ENCODE results near the gene AREG. TPM values are rescaled to one million over a fixed set of nuclear protein-coding genes. Genes with fewer than 3 reads are reported as not detected.

Gene AREG
- total and polyA plus RNA-seq, 9 of the 15 experiments (the other 6 are each of a cell fraction or from before 2014, with no cell fraction given): 1.4 to 7.7 (median 5.4) TPM

DNA sequence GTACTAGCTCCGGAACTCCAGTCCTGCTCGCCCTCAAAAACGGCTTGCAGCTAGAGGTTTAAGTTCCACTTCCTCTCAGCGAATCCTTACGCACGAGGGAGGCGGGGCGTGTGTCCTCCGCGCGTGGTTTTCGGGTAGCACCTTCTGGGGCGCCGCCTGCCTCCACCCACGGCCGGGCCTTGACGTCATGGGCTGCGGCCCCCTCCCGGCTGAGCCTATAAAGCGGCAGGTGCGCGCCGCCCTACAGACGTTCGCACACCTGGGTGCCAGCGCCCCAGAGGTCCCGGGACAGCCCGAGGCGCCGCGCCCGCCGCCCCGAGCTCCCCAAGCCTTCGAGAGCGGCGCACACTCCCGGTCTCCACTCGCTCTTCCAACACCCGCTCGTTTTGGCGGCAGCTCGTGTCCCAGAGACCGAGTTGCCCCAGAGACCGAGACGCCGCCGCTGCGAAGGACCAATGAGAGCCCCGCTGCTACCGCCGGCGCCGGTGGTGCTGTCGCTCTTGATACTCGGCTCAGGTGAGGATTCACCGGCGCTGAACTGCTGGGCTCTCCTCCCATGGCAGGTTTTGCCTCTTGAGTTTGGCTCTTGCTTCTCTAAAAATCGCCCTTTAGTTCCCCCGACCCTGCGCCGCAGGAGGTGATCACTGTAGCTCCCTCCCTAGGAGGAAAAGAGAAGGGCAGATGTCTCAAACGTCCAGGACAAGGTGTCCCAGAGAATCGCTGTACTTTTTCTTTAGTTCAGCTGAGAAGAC lies at the start of gene AREG (continued):
- TF ChIP-seq HNRNPK (IDR thresholded peaks at IDR 0.05; ENCODE audit: low read depth, low read length, poor library complexity, severe bottlenecking) (no peak), TCF3 (CRISPR knock-in tag; IDR thresholded peaks at IDR 0.05) (0 out of 2 replicates have a peak, but pooled peaks have one; percentile 10), ZNF780A (CRISPR knock-in tag; IDR thresholded peaks at IDR 0.05) (no peak), POLR3G (IDR thresholded peaks at IDR 0.05; ENCODE audit: extremely low read depth, insufficient read length, insufficient replicate concordance) (no peak), MIER1 (IDR thresholded peaks at IDR 0.05; ENCODE audit: low read depth) (no peak), JUN (IDR thresholded peaks at IDR 0.05; ENCODE audit: borderline replicate concordance, low read depth, low read length) (0 out of 2 replicates have a peak, but pooled peaks have one; percentile 37), JUN (CRISPR knock-in tag; IDR thresholded peaks at IDR 0.05; ENCODE audit: borderline replicate concordance) (0 out of 2 replicates have a peak, but pooled peaks have one; percentile 52), MYNN (IDR thresholded peaks at IDR 0.05) (no peak), MYNN (CRISPR knock-in tag; IDR thresholded peaks at IDR 0.05) (no peak), NCOR1 (IDR thresholded peaks at IDR 0.05) (no peak), ZBED1 (IDR thresholded peaks at IDR 0.05) (no peak), ZNF707 (CRISPR knock-in tag; conservative IDR thresholded peaks at IDR 0.05) (no peak), NR2C1 (IDR thresholded peaks at IDR 0.05) (no peak), NR2C1 (tag; IDR thresholded peaks at IDR 0.05) (no peak), NFATC3 (IDR thresholded peaks at IDR 0.05) (no peak), ZFP30 (CRISPR knock-in tag; IDR thresholded peaks at IDR 0.05; ENCODE audit: borderline replicate concordance) (no peak), ELF2 (CRISPR knock-in tag; IDR thresholded peaks at IDR 0.05) (0 out of 2 replicates have a peak, but pooled peaks have one; percentile 24), CXXC5 (CRISPR knock-in tag; IDR thresholded peaks at IDR 0.05) (peak; percentile 86)
- TF ChIP-seq, protein P1, sequence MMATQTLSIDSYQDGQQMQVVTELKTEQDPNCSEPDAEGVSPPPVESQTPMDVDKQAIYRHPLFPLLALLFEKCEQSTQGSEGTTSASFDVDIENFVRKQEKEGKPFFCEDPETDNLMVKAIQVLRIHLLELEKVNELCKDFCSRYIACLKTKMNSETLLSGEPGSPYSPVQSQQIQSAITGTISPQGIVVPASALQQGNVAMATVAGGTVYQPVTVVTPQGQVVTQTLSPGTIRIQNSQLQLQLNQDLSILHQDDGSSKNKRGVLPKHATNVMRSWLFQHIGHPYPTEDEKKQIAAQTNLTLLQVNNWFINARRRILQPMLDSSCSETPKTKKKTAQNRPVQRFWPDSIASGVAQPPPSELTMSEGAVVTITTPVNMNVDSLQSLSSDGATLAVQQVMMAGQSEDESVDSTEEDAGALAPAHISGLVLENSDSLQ (IDR thresholded peaks at IDR 0.05): peak; percentile 8; the same call in 1 of the 2 replicates
- TF ChIP-seq, protein P2, sequence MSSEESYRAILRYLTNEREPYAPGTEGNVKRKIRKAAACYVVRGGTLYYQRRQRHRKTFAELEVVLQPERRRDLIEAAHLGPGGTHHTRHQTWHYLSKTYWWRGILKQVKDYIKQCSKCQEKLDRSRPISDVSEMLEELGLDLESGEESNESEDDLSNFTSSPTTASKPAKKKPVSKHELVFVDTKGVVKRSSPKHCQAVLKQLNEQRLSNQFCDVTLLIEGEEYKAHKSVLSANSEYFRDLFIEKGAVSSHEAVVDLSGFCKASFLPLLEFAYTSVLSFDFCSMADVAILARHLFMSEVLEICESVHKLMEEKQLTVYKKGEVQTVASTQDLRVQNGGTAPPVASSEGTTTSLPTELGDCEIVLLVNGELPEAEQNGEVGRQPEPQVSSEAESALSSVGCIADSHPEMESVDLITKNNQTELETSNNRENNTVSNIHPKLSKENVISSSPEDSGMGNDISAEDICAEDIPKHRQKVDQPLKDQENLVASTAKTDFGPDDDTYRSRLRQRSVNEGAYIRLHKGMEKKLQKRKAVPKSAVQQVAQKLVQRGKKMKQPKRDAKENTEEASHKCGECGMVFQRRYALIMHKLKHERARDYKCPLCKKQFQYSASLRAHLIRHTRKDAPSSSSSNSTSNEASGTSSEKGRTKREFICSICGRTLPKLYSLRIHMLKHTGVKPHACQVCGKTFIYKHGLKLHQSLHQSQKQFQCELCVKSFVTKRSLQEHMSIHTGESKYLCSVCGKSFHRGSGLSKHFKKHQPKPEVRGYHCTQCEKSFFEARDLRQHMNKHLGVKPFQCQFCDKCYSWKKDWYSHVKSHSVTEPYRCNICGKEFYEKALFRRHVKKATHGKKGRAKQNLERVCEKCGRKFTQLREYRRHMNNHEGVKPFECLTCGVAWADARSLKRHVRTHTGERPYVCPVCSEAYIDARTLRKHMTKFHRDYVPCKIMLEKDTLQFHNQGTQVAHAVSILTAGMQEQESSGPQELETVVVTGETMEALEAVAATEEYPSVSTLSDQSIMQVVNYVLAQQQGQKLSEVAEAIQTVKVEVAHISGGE (CRISPR knock-in tag; IDR thresholded peaks at IDR 0.05): 0 out of 6 replicates have a peak, but pooled peaks of 1 of the 3 experiments have one; percentile 57
- TF ChIP-seq, protein P3, sequence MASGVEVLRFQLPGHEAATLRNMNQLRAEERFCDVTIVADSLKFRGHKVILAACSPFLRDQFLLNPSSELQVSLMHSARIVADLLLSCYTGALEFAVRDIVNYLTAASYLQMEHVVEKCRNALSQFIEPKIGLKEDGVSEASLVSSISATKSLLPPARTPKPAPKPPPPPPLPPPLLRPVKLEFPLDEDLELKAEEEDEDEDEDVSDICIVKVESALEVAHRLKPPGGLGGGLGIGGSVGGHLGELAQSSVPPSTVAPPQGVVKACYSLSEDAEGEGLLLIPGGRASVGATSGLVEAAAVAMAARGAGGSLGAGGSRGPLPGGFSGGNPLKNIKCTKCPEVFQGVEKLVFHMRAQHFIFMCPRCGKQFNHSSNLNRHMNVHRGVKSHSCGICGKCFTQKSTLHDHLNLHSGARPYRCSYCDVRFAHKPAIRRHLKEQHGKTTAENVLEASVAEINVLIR (CRISPR knock-in tag; IDR thresholded peaks at IDR 0.05): peak; percentile 64; the same call in 1 of the 2 replicates
- TF ChIP-seq, protein P4, sequence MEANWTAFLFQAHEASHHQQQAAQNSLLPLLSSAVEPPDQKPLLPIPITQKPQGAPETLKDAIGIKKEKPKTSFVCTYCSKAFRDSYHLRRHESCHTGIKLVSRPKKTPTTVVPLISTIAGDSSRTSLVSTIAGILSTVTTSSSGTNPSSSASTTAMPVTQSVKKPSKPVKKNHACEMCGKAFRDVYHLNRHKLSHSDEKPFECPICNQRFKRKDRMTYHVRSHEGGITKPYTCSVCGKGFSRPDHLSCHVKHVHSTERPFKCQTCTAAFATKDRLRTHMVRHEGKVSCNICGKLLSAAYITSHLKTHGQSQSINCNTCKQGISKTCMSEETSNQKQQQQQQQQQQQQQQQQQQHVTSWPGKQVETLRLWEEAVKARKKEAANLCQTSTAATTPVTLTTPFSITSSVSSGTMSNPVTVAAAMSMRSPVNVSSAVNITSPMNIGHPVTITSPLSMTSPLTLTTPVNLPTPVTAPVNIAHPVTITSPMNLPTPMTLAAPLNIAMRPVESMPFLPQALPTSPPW (CRISPR knock-in tag; IDR thresholded peaks at IDR 0.05): peak; percentile 79

All from K562 (cell line).